H1 (cell line): ENCODE results near the gene LYPD4. TPM values are rescaled to one million over a fixed set of nuclear protein-coding genes. Genes with fewer than 3 reads are reported as not detected.

ENCODE experiments used
- POU5F1 ChIP-seq: IDR thresholded peaks from 2 replicates; pipeline ENCODE4 v1.6.1; 2011; ENCODE audit warnings: low read depth, mild to moderate bottlenecking, low read length, moderate library complexity
- polyA plus RNA-seq, 7 experiments: library from polyadenylated mRNA; depleted of rRNA in 3 of 7; stranded (reverse) in 5 of 7; unstranded in 2 of 7; fragments of >200 nt in 5 of 7; fragments of 200-250 nt in 2 of 7; gene quantifications; 1 replicate in 5 of 7; 2 replicates in 1 of 7; 4 replicates in 1 of 7; pipeline versions ENCODE4 v1.2.1 to v1.2.3, GENCODE V29; 2011 to 2013; ENCODE audit warnings: missing spikeins in 2 of 7, mixed read lengths in 2 of 7
- total RNA-seq: library from RNA; stranded (reverse); fragmentation: NEBNext Ultra II Directional; extraction: Animal tissue kit (Norgen Biotek cat#: 25700); gene quantifications from 2 replicates; pipeline ENCODE4 v1.2.1, GENCODE V29; 2021

The LYPD4 gene
- total and polyA plus RNA-seq, 2 of the 8 experiments (the other 6 are each of a cell fraction or from before 2014, with no cell fraction given), result 0.06 TPM; not detected in 1

DNA sequence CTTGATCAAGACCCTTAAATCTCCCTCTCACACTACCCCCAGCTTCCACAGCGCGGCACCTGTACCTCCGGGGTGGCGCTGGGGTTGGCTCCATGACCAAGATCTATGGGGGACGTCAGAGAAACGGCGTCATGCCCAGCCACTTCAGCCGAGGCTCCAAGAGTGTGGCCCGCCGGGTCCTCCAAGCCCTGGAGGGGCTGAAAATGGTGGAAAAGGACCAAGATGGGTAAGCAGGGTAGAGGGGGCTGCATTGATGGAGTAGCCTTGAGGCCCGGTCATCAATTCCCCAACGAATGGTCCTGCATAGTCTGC, 24.5 kb upstream of the LYPD4 start (continued):
- no peak for TF ChIP-seq POU5F1
